HL-60 (cell line): Measurements from ENCODE around the gene OR2C3.

ENCODE experiments used
- DNase-seq, 2 experiments: peaks; one replicate each; pipeline ENCODE4 v3.0.0-alpha.2; 2010 to 2020; ENCODE audit warnings: low read depth in 1 of 2, low spot score in 1 of 2
- H3K27ac ChIP-seq: fragments of 250-450 bp; sonication (Bioruptor Pico); replicated peaks from 2 replicates; pipeline ENCODE4 v1.5.1; 2020; ENCODE audit warnings: mild to moderate bottlenecking, moderate library complexity
- H3K27me3 ChIP-seq: fragments of 250-450 bp; sonication (Bioruptor Pico); 2 replicates; pipeline ENCODE4 v1.5.1; 2021; ENCODE audit warnings: mild to moderate bottlenecking, moderate library complexity; ENCODE audit not compliant: insufficient read depth, poor library complexity, severe bottlenecking
- H3K4me3 ChIP-seq: replicated peaks from 2 replicates; pipeline ENCODE4 v1.5.1; 2011; ENCODE audit warnings: mild to moderate bottlenecking, control low read depth, low read length; ENCODE audit not compliant: insufficient read depth
- CTCF ChIP-seq: IDR thresholded peaks from one replicate; pipeline ENCODE4 v1.5.1; 2011; ENCODE audit warnings: low read length, control low read depth, inconsistent platforms; ENCODE audit not compliant: insufficient read depth
- GABPA ChIP-seq: IDR thresholded peaks from 2 replicates; pipeline ENCODE4 v1.6.1; 2012; ENCODE audit warnings: low read depth
- POLR2AphosphoS5 ChIP-seq: IDR thresholded peaks from 2 replicates; pipeline ENCODE4 v1.6.1; 2012; ENCODE audit warnings: low read depth
- REST ChIP-seq: IDR thresholded peaks from 2 replicates; pipeline ENCODE4 v1.6.1; 2012; ENCODE audit warnings: low read depth; ENCODE audit not compliant: insufficient replicate concordance
- SPI1 ChIP-seq: IDR thresholded peaks from 2 replicates; pipeline ENCODE4 v1.6.1; 2012; ENCODE audit warnings: low read depth, mild to moderate bottlenecking, borderline replicate concordance

OR2C3 gene

GRCh38 chr1:247557926-247558674 is 21.9 kb upstream of the OR2C3 start:
- Histone ChIP-seq H3K4me3 (no peak overlapping the region), H3K27ac (no peak overlapping the region), H3K27me3 (no peaks in the 10 kb centered on the region)
- no peak for DNase-seq
- TF ChIP-seq POLR2AphosphoS5 (no peak), REST (no peak), CTCF (no peak), GABPA (no peak), SPI1 (no peak)

- TF ChIP-seq REST (no peak), POLR2AphosphoS5 (no peak), GABPA (no peak), SPI1 (no peak), CTCF (no peak)
- H3K27me3 ChIP-seq = no peaks in the 10 kb centered on the region
These were observed 16.0 kb upstream of the OR2C3 start for GRCh38 chr1:247552231-247552630.

GRCh38 chr1:247551721-247552120 is 15.5 kb upstream of the OR2C3 start:
- no peak overlapping the region for H3K27ac ChIP-seq
- no peak for DNase-seq
- TF ChIP-seq CTCF = no peak
- no peak for TF ChIP-seq SPI1
- no peak for TF ChIP-seq GABPA
- TF ChIP-seq POLR2AphosphoS5 = no peak
- no peak for TF ChIP-seq REST

More at GRCh38 chr1:247552231-247552630, 16.0 kb upstream of the OR2C3 start:
- Histone ChIP-seq H3K4me3 (no peak overlapping the region), H3K27ac (no peak overlapping the region)
- DNase-seq = no peak

More at GRCh38 chr1:247551721-247552120, 15.5 kb upstream of the OR2C3 start:
- Histone ChIP-seq H3K27me3 (no peaks in the 10 kb centered on the region), H3K4me3 (no peak overlapping the region)
